Stomach smooth muscle (tissue), 2 donors: Measurements from ENCODE around the gene GABRR2.

ENCODE experiments used
- H3K27ac ChIP-seq: one replicate; pipeline ENCODE4 v1.7.0; 2013; ENCODE audit warnings: mild to moderate bottlenecking, low read length, inconsistent platforms
- H3K27me3 ChIP-seq, 2 donors: one replicate each; pipeline ENCODE4 v1.7.0; 2013; ENCODE audit warnings: low read length in 2 of 2; ENCODE audit not compliant: insufficient read depth in 2 of 2, control insufficient read depth in 1 of 2
- H3K36me3 ChIP-seq, 2 donors: one replicate each; pipeline ENCODE4 v1.7.0; 2013; ENCODE audit warnings: low read length in 2 of 2; ENCODE audit not compliant: control insufficient read depth in 2 of 2, insufficient read depth in 2 of 2
- H3K4me1 ChIP-seq: one replicate; pipeline ENCODE4 v1.7.0; 2013; ENCODE audit warnings: low read length; ENCODE audit not compliant: control insufficient read depth, insufficient read depth
- H3K4me3 ChIP-seq, 2 donors: one replicate each; pipeline ENCODE4 v1.7.0; 2013; ENCODE audit warnings: low read length in 2 of 2
- H3K9ac ChIP-seq, 2 donors: one replicate each; pipeline ENCODE4 v1.7.0; 2013; ENCODE audit warnings: low read length in 2 of 2, mild to moderate bottlenecking in 1 of 2
- H3K9me3 ChIP-seq, 2 donors: one replicate each; pipeline ENCODE4 v1.7.0; 2013; ENCODE audit warnings: low read length in 2 of 2; ENCODE audit not compliant: control insufficient read depth in 2 of 2
- donor health status: healthy.
- donor health status: Pancreatic carcinoma.

The GABRR2 gene

GRCh38 chr6:89315249-89315885 lies at the start of gene GABRR2:
GABRR2 (minus strand) TSS chr6:89315299; CDS start chr6:89315165, 134 bp downstream.
- H3K9ac ChIP-seq: no peak within 1 kb of the TSS
- H3K9me3 ChIP-seq: no peaks in the 10 kb centered on the region
- H3K36me3 ChIP-seq: peaks cover 0 to 3% of the 10 kb centered on the region in 2 donors
- H3K27me3 ChIP-seq: no peaks in the 10 kb centered on the region
- no peak within 1 kb of the TSS for H3K27ac ChIP-seq
- peaks cover 20% of the 10 kb centered on the region for H3K4me1 ChIP-seq
- H3K4me3 ChIP-seq: no peak within 1 kb of the TSS

GRCh38 chr6:89364586-89364985 lies 49.5 kb upstream of the GABRR2 start:
- Histone ChIP-seq H3K4me1 (peaks cover 3% of the 10 kb centered on the region), H3K36me3 (no peaks in the 10 kb centered on the region), H3K9me3 (no peaks in the 10 kb centered on the region), H3K27me3 (no peaks in the 10 kb centered on the region), H3K9ac (no peak overlapping the region), H3K27ac (no peak overlapping the region), H3K4me3 (no peak overlapping the region)

GRCh38 chr6:89361171-89361570 lies 46.1 kb upstream of the GABRR2 start:
- Histone ChIP-seq H3K9ac (no peak overlapping the region), H3K36me3 (no peaks in the 10 kb centered on the region), H3K27ac (no peak overlapping the region), H3K4me3 (no peak overlapping the region), H3K9me3 (no peaks in the 10 kb centered on the region), H3K4me1 (no peaks in the 10 kb centered on the region), H3K27me3 (no peaks in the 10 kb centered on the region)

GRCh38 chr6:89360415-89360999 lies 45.4 kb upstream of the GABRR2 start:
- H3K4me1 ChIP-seq: no peaks in the 10 kb centered on the region
- no peak overlapping the region for H3K4me3 ChIP-seq
- no peak overlapping the region for H3K9ac ChIP-seq
- H3K9me3 ChIP-seq: no peaks in the 10 kb centered on the region
- no peaks in the 10 kb centered on the region for H3K36me3 ChIP-seq
- H3K27me3 ChIP-seq: no peaks in the 10 kb centered on the region
- no peak overlapping the region for H3K27ac ChIP-seq

GRCh38 chr6:89359561-89359960 lies 44.5 kb upstream of the GABRR2 start:
- no peak overlapping the region for H3K9ac ChIP-seq
- no peaks in the 10 kb centered on the region for H3K9me3 ChIP-seq
- H3K27me3 ChIP-seq: no peaks in the 10 kb centered on the region
- no peaks in the 10 kb centered on the region for H3K4me1 ChIP-seq
- no peaks in the 10 kb centered on the region for H3K36me3 ChIP-seq
- H3K27ac ChIP-seq: no peak overlapping the region
- H3K4me3 ChIP-seq: no peak overlapping the region

- H3K9me3 ChIP-seq: no peaks in the 10 kb centered on the region
- H3K9ac ChIP-seq: no peak overlapping the region
- no peak overlapping the region for H3K27ac ChIP-seq
- H3K4me3 ChIP-seq: no peak overlapping the region
- no peaks in the 10 kb centered on the region for H3K4me1 ChIP-seq
- H3K36me3 ChIP-seq: no peaks in the 10 kb centered on the region
- no peaks in the 10 kb centered on the region for H3K27me3 ChIP-seq
These were observed 42.3 kb upstream of the GABRR2 start for GRCh38 chr6:89357390-89357789.

GRCh38 chr6:89356642-89357170 lies 41.6 kb upstream of the GABRR2 start:
- H3K4me3 ChIP-seq: no peak overlapping the region

GRCh38 chr6:89355511-89356194 lies 40.6 kb upstream of the GABRR2 start:
- Histone ChIP-seq H3K9ac (no peak overlapping the region), H3K4me1 (peaks cover 4% of the 10 kb centered on the region), H3K27me3 (no peaks in the 10 kb centered on the region), H3K36me3 (no peaks in the 10 kb centered on the region), H3K27ac (no peak overlapping the region), H3K4me3 (no peak overlapping the region), H3K9me3 (no peaks in the 10 kb centered on the region)

More at GRCh38 chr6:89356642-89357170, 41.6 kb upstream of the GABRR2 start:
- H3K27me3 ChIP-seq: no peaks in the 10 kb centered on the region
- H3K27ac ChIP-seq: no peak overlapping the region
- no peaks in the 10 kb centered on the region for H3K36me3 ChIP-seq
- no peaks in the 10 kb centered on the region for H3K9me3 ChIP-seq
- no peaks in the 10 kb centered on the region for H3K4me1 ChIP-seq
- no peak overlapping the region for H3K9ac ChIP-seq

GRCh38 chr6:89353702-89354392 lies 38.7 kb upstream of the GABRR2 start:
- Histone ChIP-seq H3K27me3 (no peaks in the 10 kb centered on the region), H3K36me3 (no peaks in the 10 kb centered on the region), H3K9ac (no peak overlapping the region), H3K4me1 (peaks cover 7% of the 10 kb centered on the region), H3K27ac (no peak overlapping the region), H3K9me3 (no peaks in the 10 kb centered on the region), H3K4me3 (no peak overlapping the region)

GRCh38 chr6:89353118-89353556 lies 38.0 kb upstream of the GABRR2 start:
- Histone ChIP-seq H3K27ac (peak overlapping the region; percentile 90), H3K9me3 (no peaks in the 10 kb centered on the region), H3K27me3 (no peaks in the 10 kb centered on the region), H3K4me3 (peak overlapping the region; percentile 66 to 93), H3K9ac (peak overlapping the region; percentile 71 to 94), H3K36me3 (no peaks in the 10 kb centered on the region), H3K4me1 (peaks cover 11% of the 10 kb centered on the region)
